H9 (cell line): ENCODE data around the gene PGF. TPM values are rescaled to one million over a fixed set of nuclear protein-coding genes. Genes with fewer than 3 reads are reported as not detected.

Source experiments
- DNase-seq: peaks from one replicate; pipeline ENCODE4 v3.0.0-alpha.2; 2017
- H2AFZ ChIP-seq: one replicate; pipeline ENCODE4 v1.6.1; 2013; ENCODE audit warnings: mild to moderate bottlenecking, low read length, control low read depth, moderate library complexity
- H2AK5ac ChIP-seq: 2 replicates; pipeline ENCODE4 v1.6.1; 2013; ENCODE audit warnings: low read length, control low read depth, mixed read lengths; ENCODE audit not compliant: insufficient read length
- H2BK120ac ChIP-seq: one replicate; pipeline ENCODE4 v1.6.1; 2013; ENCODE audit warnings: low read depth, mild to moderate bottlenecking, low read length, control low read depth, inconsistent platforms; ENCODE audit not compliant: poor library complexity, severe bottlenecking
- H2BK12ac ChIP-seq: 2 replicates; pipeline ENCODE4 v1.6.1; 2013; ENCODE audit warnings: low read length, control low read depth, mixed read lengths, low read depth; ENCODE audit not compliant: insufficient read length
- H2BK15ac ChIP-seq: 2 replicates; pipeline ENCODE4 v1.6.1; 2013; ENCODE audit warnings: low read depth, low read length, control low read depth
- H2BK20ac ChIP-seq: one replicate; pipeline ENCODE4 v1.6.1; 2013; ENCODE audit warnings: low read depth, mild to moderate bottlenecking, low read length, control low read depth, inconsistent platforms; ENCODE audit not compliant: poor library complexity, severe bottlenecking
- H2BK5ac ChIP-seq: 2 replicates; pipeline ENCODE4 v1.6.1; 2013; ENCODE audit warnings: low read length, control low read depth, mixed read lengths; ENCODE audit not compliant: insufficient read length
- H3K14ac ChIP-seq: 2 replicates; pipeline ENCODE4 v1.6.1; 2013; ENCODE audit warnings: low read length, control low read depth; ENCODE audit not compliant: insufficient read depth
- H3K18ac ChIP-seq: 2 replicates; pipeline ENCODE4 v1.6.1; 2013; ENCODE audit warnings: low read depth, mild to moderate bottlenecking, mixed read lengths, low read length, control low read depth; ENCODE audit not compliant: insufficient read length
- H3K23ac ChIP-seq: 2 replicates; pipeline ENCODE4 v1.6.1; 2013; ENCODE audit warnings: low read length, control low read depth, mixed read lengths, low read depth; ENCODE audit not compliant: insufficient read length
- H3K23me2 ChIP-seq: 2 replicates; pipeline ENCODE4 v1.6.1; 2013; ENCODE audit warnings: low read depth, mild to moderate bottlenecking, mixed read lengths, low read length, control low read depth; ENCODE audit not compliant: insufficient read length, poor library complexity, severe bottlenecking
- H3K27ac ChIP-seq: 2 replicates; pipeline ENCODE4 v1.5.1; 2013; ENCODE audit warnings: low read length, control low read depth, mixed read lengths, low read depth; ENCODE audit not compliant: insufficient read length
- H3K27me3 ChIP-seq: 2 replicates; pipeline ENCODE4 v1.6.1; 2013; ENCODE audit warnings: low read length, control low read depth, inconsistent platforms; ENCODE audit not compliant: insufficient read depth
- H3K4ac ChIP-seq: 2 replicates; pipeline ENCODE4 v1.6.1; 2013; ENCODE audit warnings: low read depth, mild to moderate bottlenecking, control low read depth, inconsistent platforms, low read length, moderate library complexity
- H3K4me1 ChIP-seq: 2 replicates; pipeline ENCODE4 v1.6.1; 2013; ENCODE audit warnings: low read length, control low read depth, inconsistent platforms; ENCODE audit not compliant: insufficient read depth
- H3K4me2 ChIP-seq: 2 replicates; pipeline ENCODE4 v1.6.1; 2013; ENCODE audit warnings: low read length, control low read depth, mixed read lengths; ENCODE audit not compliant: insufficient read length, insufficient read depth
- H3K56ac ChIP-seq: 2 replicates; pipeline ENCODE4 v1.6.1; 2013; ENCODE audit warnings: low read depth, mild to moderate bottlenecking, mixed read lengths, low read length, control low read depth; ENCODE audit not compliant: insufficient read length
- H3K79me1 ChIP-seq: 2 replicates; pipeline ENCODE4 v1.6.1; 2013; ENCODE audit warnings: low read depth, mild to moderate bottlenecking, moderate library complexity, low read length, control low read depth, inconsistent platforms; ENCODE audit not compliant: insufficient read depth, poor library complexity, severe bottlenecking
- H3K79me2 ChIP-seq: 2 replicates; pipeline ENCODE4 v1.6.1; 2013; ENCODE audit warnings: low read length, control low read depth, inconsistent platforms; ENCODE audit not compliant: insufficient read depth
- H3K9ac ChIP-seq: 2 replicates; pipeline ENCODE4 v1.6.1; 2013; ENCODE audit warnings: low read length, control low read depth, mixed read lengths; ENCODE audit not compliant: insufficient read length; ENCODE audit errors: extremely low read depth
- H3K9me3 ChIP-seq: one replicate; pipeline ENCODE4 v1.6.1; 2013; ENCODE audit warnings: low read depth, low read length, inconsistent platforms; ENCODE audit not compliant: control insufficient read depth
- H3T11ph ChIP-seq: one replicate; pipeline ENCODE4 v1.6.1; 2013; ENCODE audit warnings: mild to moderate bottlenecking, low read length, control low read depth, inconsistent platforms
- H4K20me1 ChIP-seq: one replicate; pipeline ENCODE4 v1.6.1; 2013; ENCODE audit not compliant: control insufficient read depth, insufficient read length, insufficient read depth
- H4K5ac ChIP-seq: 2 replicates; pipeline ENCODE4 v1.6.1; 2013; ENCODE audit warnings: low read depth, mild to moderate bottlenecking, mixed read lengths, low read length, control low read depth; ENCODE audit not compliant: insufficient read length
- H4K8ac ChIP-seq: replicated peaks from 2 replicates; pipeline ENCODE4 v1.6.1; 2013; ENCODE audit warnings: low read length, control low read depth, mixed read lengths, low read depth; ENCODE audit not compliant: insufficient read length
- H4K91ac ChIP-seq: 2 replicates; pipeline ENCODE4 v1.6.1; 2013; ENCODE audit warnings: low read depth, mild to moderate bottlenecking, moderate library complexity, mixed read lengths, low read length, control low read depth; ENCODE audit not compliant: insufficient read length
- H3K27ac Mint-ChIP-seq, 3 experiments: 2 replicates in 2 of 3; 3 replicates in 1 of 3; pipeline ENCODE4 v1.8.0; 2020 to 2021; ENCODE audit warnings: mixed read lengths in 3 of 3, mild to moderate bottlenecking in 1 of 3, moderate library complexity in 1 of 3
- H3K27me3 Mint-ChIP-seq: 2 replicates; pipeline ENCODE4 v1.8.0; 2021; ENCODE audit warnings: low read depth, mild to moderate bottlenecking, moderate library complexity, mixed read lengths
- H3K36me3 Mint-ChIP-seq, 3 experiments: 2 replicates in 2 of 3; 3 replicates in 1 of 3; pipeline ENCODE4 v1.8.0; 2020 to 2021; ENCODE audit warnings: low read depth in 3 of 3, mixed read lengths in 3 of 3; ENCODE audit not compliant: insufficient read depth in 1 of 3
- H3K4me1 Mint-ChIP-seq, 2 experiments: 2 replicates each; pipeline ENCODE4 v1.8.0; 2020; ENCODE audit warnings: mixed read lengths in 2 of 2
- H3K4me3 Mint-ChIP-seq, 2 experiments: 2 replicates in 1 of 2; 3 replicates in 1 of 2; pipeline ENCODE4 v1.8.0; 2020 to 2021; ENCODE audit warnings: mild to moderate bottlenecking in 2 of 2, mixed read lengths in 2 of 2, moderate library complexity in 1 of 2
- H3K9me3 Mint-ChIP-seq, 2 experiments: 2 replicates in 1 of 2; 3 replicates in 1 of 2; pipeline ENCODE4 v1.8.0; 2020; ENCODE audit warnings: mild to moderate bottlenecking in 2 of 2, mixed read lengths in 2 of 2, moderate library complexity in 1 of 2
- WGBS: extraction: QIAGEN DNeasy Blood & Tissue Kit; methylation state at CpG from one replicate; pipeline ENCODE4 v1.1.7; 2013; ENCODE audit warnings: missing lambda C conversion rate, low lambda C conversion rate, mixed read lengths; ENCODE audit not compliant: insufficient read length; ENCODE audit errors: extremely low coverage; 5-methylcytosine and 5-hydroxymethylcytosine counted together
- total RNA-seq: library from RNA; stranded (reverse); gene quantifications from 2 replicates; pipeline ENCODE4 v1.2.1, GENCODE V29; 2021
- TF ChIP-seq, protein P1 (sequence below): fragments of 200-600 bp; sonication (generic); conservative IDR thresholded peaks from 3 replicates; pipeline ENCODE4 v1.8.0; 2021; ENCODE audit warnings: antibody characterized with exemption, mild to moderate bottlenecking

PGF gene
- total RNA-seq, 1 experiment from 2014 or later: 2.3 TPM

DNA sequence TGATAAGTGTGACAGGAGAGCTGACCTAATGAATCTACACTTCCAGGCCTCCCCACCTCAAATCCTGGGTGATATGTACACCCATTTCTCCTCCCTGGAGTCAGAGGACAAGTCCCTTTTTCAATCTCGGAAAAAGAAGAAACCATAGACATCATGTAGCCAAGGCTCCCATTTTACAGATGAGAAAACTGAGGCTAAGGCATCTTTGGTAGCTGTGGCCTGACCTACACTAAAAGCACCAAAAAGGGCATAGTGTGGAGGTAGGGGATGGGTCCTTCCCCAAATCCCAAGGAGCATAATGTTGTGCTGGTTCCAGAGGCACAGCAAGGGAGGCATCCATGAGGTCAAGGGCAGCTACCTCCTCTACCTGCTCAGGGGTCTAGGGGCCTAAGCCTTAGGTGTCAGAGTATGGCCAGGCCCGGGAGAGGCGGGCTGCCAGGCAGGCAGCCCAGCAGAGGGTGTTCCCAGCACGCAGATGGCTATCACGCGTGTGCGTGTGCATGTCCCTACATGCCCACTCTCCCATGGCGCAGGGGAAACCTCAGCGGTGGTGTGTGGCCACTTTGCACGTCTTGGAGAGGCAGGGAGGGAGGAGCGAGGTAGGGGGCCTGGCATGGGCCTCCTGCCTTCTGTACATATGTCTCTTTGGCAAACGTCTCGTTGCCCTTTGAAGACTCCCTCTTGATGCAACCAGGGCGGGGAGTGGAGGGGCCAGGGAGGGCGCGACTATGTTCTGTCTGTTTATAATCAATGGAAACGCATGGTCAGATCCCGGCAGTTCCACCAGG, 2.5 kb downstream of the PGF start:
- Histone ChIP-seq H3K56ac (no peak overlapping the region), H3K9me3 (no peaks in the 10 kb centered on the region), H3K9ac (no peak overlapping the region), H3K4ac (no peak overlapping the region), H4K91ac (no peak overlapping the region), H3K14ac (no peak overlapping the region), H4K5ac (no peak overlapping the region), H2BK12ac (no peak overlapping the region), H3T11ph (no peak overlapping the region), H3K79me1 (no peaks in the 10 kb centered on the region), H3K18ac (no peak overlapping the region), H3K4me2 (no peak overlapping the region), H4K8ac (no peak overlapping the region), H2BK15ac (no peak overlapping the region), H2BK20ac (no peak overlapping the region), H3K79me2 (no peaks in the 10 kb centered on the region), H3K27me3 (no peaks in the 10 kb centered on the region; the same call in 1 of the 2 replicates), H2AK5ac (no peak overlapping the region), H2AFZ (no peak overlapping the region), H3K23me2 (no peaks in the 10 kb centered on the region), H3K4me1 (no peaks in the 10 kb centered on the region; the same call in 1 of the 2 replicates), H3K27ac (no peak overlapping the region), H4K20me1 (no peaks in the 10 kb centered on the region), H2BK5ac (no peak overlapping the region), H2BK120ac (no peak overlapping the region), H3K23ac (no peak overlapping the region)
- DNase-seq: no peak
- TF ChIP-seq, protein P1, sequence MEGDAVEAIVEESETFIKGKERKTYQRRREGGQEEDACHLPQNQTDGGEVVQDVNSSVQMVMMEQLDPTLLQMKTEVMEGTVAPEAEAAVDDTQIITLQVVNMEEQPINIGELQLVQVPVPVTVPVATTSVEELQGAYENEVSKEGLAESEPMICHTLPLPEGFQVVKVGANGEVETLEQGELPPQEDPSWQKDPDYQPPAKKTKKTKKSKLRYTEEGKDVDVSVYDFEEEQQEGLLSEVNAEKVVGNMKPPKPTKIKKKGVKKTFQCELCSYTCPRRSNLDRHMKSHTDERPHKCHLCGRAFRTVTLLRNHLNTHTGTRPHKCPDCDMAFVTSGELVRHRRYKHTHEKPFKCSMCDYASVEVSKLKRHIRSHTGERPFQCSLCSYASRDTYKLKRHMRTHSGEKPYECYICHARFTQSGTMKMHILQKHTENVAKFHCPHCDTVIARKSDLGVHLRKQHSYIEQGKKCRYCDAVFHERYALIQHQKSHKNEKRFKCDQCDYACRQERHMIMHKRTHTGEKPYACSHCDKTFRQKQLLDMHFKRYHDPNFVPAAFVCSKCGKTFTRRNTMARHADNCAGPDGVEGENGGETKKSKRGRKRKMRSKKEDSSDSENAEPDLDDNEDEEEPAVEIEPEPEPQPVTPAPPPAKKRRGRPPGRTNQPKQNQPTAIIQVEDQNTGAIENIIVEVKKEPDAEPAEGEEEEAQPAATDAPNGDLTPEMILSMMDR: no peak
- WGBS: no CpG with 5 or more reads among the region's 18 CpGs
- Mint-ChIP-seq H3K4me1 (peaks cover 10 to 15% of the 10 kb centered on the region in 2 experiments), H3K4me3 (no peak overlapping the region; a peak in 1 of 5 replicates), H3K9me3 (no peaks in the 10 kb centered on the region), H3K27ac (no peak overlapping the region; a peak in 1 of 7 replicates), H3K27me3 (peaks cover 21% of the 10 kb centered on the region), H3K36me3 (no peaks in the 10 kb centered on the region; a peak in 1 of 7 replicates)
